Right atrium auricular region (tissue), 2 donors: ENCODE data around the gene LRRTM3. TPM values are rescaled to one million over a fixed set of nuclear protein-coding genes. Genes with fewer than 3 reads are reported as not detected.

Experiments used
- DNase-seq: peaks from one replicate; pipeline ENCODE4 v3.0.0-alpha.2; 2019; ENCODE audit warnings: low spot score
- H3K27ac ChIP-seq, 2 donors: fragments of 200-600 bp; sonication (generic); 1 replicate in 1 of 2; 2 replicates in 1 of 2; pipeline ENCODE4 v1.5.1; 2016 to 2019
- H3K27me3 ChIP-seq, 2 donors: fragments of 200-600 bp; sonication (generic); one replicate each; pipeline versions ENCODE4 v1.5.1 to v1.6.0; 2017 to 2019
- H3K36me3 ChIP-seq: fragments of 200-600 bp; sonication (generic); one replicate; pipeline ENCODE4 v1.5.1; 2016
- H3K4me1 ChIP-seq, 2 donors: fragments of 200-600 bp; sonication (generic); one replicate each; pipeline versions ENCODE4 v1.5.1 to v1.6.0; 2017 to 2019
- H3K4me3 ChIP-seq, 2 donors: fragments of 200-600 bp; sonication (generic); 1 replicate in 1 of 2; 2 replicates in 1 of 2; pipeline ENCODE4 v1.5.1; 2017 to 2019; ENCODE audit warnings: mild to moderate bottlenecking in 1 of 2, moderate library complexity in 1 of 2
- H3K9me3 ChIP-seq, 2 donors: fragments of 200-600 bp; sonication (generic); one replicate each; pipeline ENCODE4 v1.5.1; 2019
- total RNA-seq, 2 donors: library from RNA; depleted of rRNA; stranded (reverse); fragments of >200 nt; gene quantifications; one replicate each; pipeline ENCODE4 v1.1.0, GENCODE V29; 2016
- TF ChIP-seq, protein P1 (sequence below), 2 donors: fragments of 200-600 bp; sonication (generic); IDR thresholded peaks; one replicate each; pipeline ENCODE4 v1.5.1; 2019; ENCODE audit warnings: antibody characterized with exemption in 2 of 2

The LRRTM3 gene
- total RNA-seq, 2 donors from 2014 or later: not detected

GRCh38 chr10:67004690-67005089 is 78.9 kb downstream of the LRRTM3 start:
- DNase-seq: no peak
- no peaks in the 10 kb centered on the region for H3K36me3 ChIP-seq
- no peaks in the 10 kb centered on the region for H3K4me1 ChIP-seq
- no peaks in the 10 kb centered on the region for H3K27me3 ChIP-seq
- TF ChIP-seq, protein P1, sequence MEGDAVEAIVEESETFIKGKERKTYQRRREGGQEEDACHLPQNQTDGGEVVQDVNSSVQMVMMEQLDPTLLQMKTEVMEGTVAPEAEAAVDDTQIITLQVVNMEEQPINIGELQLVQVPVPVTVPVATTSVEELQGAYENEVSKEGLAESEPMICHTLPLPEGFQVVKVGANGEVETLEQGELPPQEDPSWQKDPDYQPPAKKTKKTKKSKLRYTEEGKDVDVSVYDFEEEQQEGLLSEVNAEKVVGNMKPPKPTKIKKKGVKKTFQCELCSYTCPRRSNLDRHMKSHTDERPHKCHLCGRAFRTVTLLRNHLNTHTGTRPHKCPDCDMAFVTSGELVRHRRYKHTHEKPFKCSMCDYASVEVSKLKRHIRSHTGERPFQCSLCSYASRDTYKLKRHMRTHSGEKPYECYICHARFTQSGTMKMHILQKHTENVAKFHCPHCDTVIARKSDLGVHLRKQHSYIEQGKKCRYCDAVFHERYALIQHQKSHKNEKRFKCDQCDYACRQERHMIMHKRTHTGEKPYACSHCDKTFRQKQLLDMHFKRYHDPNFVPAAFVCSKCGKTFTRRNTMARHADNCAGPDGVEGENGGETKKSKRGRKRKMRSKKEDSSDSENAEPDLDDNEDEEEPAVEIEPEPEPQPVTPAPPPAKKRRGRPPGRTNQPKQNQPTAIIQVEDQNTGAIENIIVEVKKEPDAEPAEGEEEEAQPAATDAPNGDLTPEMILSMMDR (IDR thresholded peaks at IDR 0.05): no peak
- H3K9me3 ChIP-seq: no peaks in the 10 kb centered on the region
- H3K27ac ChIP-seq: no peak overlapping the region
- no peak overlapping the region for H3K4me3 ChIP-seq

DNA sequence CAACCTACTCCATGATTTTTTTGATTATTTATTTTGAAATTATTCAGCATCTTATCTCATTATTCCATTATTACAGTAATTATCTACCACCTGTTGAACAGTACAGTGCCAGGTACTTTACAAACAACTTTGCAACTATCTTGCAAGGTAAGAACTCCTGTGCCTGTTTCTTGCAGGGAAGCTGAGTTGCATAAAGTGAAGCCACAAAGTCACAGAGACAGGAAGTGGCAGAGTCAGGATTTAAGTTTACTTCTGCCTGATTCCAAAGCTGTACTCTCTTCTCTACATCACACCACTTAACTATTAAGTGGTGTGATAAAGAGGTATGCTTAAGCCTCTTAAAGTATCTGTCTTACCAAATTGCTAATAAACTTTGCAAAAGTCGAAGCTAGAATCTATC is 80.1 kb downstream of the LRRTM3 start:
- Histone ChIP-seq H3K4me1 (no peaks in the 10 kb centered on the region), H3K4me3 (no peak overlapping the region), H3K9me3 (no peaks in the 10 kb centered on the region), H3K36me3 (no peaks in the 10 kb centered on the region), H3K27me3 (no peaks in the 10 kb centered on the region), H3K27ac (no peak overlapping the region)
- TF ChIP-seq, protein P1 (IDR thresholded peaks at IDR 0.05): no peak
- no peak for DNase-seq

GRCh38 chr10:67011480-67011879 is 85.6 kb downstream of the LRRTM3 start:
- H3K27ac ChIP-seq: no peak overlapping the region
- no peak for DNase-seq
- no peaks in the 10 kb centered on the region for H3K9me3 ChIP-seq
- H3K27me3 ChIP-seq: no peaks in the 10 kb centered on the region
- TF ChIP-seq, protein P1 (IDR thresholded peaks at IDR 0.05): no peak
- H3K36me3 ChIP-seq: no peaks in the 10 kb centered on the region
- H3K4me3 ChIP-seq: no peak overlapping the region
- H3K4me1 ChIP-seq: no peaks in the 10 kb centered on the region

- DNase-seq: no peak
- Histone ChIP-seq H3K9me3 (no peaks in the 10 kb centered on the region), H3K27ac (no peak overlapping the region), H3K4me3 (no peak overlapping the region), H3K36me3 (no peaks in the 10 kb centered on the region), H3K27me3 (no peaks in the 10 kb centered on the region), H3K4me1 (no peaks in the 10 kb centered on the region)
- TF ChIP-seq, protein P1 (IDR thresholded peaks at IDR 0.05): no peak
Observed at GRCh38 chr10:67011981-67012380, 86.1 kb downstream of the LRRTM3 start.

DNA sequence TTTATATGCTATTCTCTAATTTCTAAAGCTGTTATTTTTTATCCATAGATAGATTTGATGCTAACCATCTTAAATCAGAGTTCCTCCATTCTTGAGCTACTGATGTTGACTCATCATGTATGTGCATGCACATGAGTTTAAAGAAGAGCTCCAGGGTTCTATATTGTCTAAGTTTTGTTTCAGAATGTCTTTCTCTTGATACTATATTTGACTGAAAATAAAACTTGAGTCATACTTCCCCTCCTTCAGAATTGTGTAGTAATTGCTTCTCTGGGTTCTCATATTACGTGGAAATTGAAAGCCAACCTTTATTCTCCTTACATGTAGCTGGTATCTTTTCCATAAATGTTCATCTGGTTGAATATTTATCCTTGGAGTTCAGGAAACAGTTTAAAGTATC is 89.4 kb downstream of the LRRTM3 start:
- Histone ChIP-seq H3K27me3 (no peaks in the 10 kb centered on the region), H3K4me1 (no peaks in the 10 kb centered on the region), H3K27ac (no peak overlapping the region), H3K36me3 (no peaks in the 10 kb centered on the region), H3K9me3 (no peaks in the 10 kb centered on the region), H3K4me3 (no peak overlapping the region)
- no peak for DNase-seq
- TF ChIP-seq, protein P1 (IDR thresholded peaks at IDR 0.05): no peak

GRCh38 chr10:67017218-67017617 is 91.4 kb downstream of the LRRTM3 start:
- Histone ChIP-seq H3K36me3 (no peaks in the 10 kb centered on the region), H3K9me3 (no peaks in the 10 kb centered on the region), H3K4me1 (no peaks in the 10 kb centered on the region), H3K27ac (no peak overlapping the region), H3K4me3 (no peak overlapping the region), H3K27me3 (no peaks in the 10 kb centered on the region)
- no peak for DNase-seq
- TF ChIP-seq, protein P1 (IDR thresholded peaks at IDR 0.05): no peak
